ENCODE results near the gene PARVA.

Gene PARVA

DNA sequence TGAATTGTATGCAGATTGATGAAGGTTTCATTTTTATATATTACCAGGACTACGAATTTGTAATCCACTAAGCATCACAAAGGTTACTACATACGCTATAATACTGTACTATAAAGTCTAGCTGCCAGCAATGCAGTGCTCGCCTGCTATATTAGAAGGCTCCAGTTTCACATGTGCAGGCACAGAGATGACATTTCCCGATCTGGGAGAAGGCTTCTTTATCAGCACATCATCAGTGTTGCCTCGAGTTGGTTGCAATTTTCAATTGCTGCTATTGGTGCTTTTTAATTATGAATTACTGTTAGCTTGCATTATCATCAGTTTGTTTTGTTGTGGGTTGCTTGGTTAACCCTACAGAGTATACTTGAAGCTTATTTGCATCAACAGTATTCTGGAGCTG, 153.6 kb downstream of the PARVA start:
- no peak for DNase-seq (ENCODE audit: low read depth in 2 of 2)

DNA sequence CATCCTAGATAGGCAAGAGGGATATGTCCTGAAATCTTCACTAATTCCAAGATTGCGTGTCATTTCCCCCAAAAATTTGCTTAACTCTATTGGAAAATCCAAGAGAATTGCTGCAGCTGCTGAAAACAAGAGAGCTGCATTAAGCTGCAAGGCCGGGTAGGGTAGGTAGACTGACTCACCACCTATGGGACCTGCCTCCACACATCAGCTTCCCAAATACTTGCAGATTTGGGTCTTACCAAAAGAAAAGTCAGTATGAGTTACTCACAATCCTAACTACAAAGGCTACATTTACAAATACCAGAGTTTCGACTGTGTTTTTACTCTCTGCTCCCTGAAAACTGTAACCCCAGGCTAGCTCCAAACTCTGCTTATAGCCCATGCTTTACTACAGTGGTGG, 154.3 kb downstream of the PARVA start:
- DNase-seq (ENCODE audit: low read depth in 2 of 2), result no peak

DNA sequence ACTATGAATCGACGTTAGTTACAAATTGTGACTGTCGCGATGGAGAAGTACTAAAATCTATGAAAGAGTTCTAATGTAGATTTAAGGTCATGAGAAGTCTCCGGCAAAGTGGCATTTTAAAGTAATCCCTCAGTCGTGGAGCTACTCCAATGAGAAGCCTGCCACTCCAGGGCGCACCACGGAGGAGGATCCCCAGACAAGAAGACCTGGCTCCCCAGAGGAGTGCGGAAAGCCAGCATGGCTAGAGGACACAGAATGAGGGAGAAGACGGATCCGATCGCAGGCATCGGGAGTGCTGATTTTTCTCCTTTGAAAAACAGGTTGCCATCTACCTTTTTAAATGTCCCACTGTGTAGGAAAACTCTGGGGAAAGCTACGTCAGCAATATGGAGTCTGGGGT, 155.2 kb downstream of the PARVA start:
- DNase-seq (ENCODE audit: low read depth in 2 of 2), result no peak

DNA sequence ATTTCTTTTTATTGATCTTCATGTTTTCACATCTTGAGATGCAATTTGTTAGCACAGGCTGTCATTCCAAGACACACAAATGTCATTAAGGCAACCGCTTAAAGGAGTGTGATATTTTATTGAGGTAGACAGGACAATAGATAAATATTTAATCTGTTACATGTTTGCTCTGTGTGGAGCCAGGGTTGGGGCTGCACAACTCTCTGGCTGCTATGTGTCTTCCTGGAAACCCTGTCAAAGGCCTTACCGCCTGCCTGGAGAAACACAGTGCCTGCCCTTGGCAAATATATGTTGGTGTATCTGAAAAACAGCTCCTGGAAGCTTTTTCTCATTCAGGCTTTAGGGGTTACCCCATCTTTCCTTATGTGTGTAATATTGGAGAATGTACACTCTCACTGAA, 157.2 kb downstream of the PARVA start:
- DNase-seq (ENCODE audit: low read depth in 2 of 2), result no peak

DNA sequence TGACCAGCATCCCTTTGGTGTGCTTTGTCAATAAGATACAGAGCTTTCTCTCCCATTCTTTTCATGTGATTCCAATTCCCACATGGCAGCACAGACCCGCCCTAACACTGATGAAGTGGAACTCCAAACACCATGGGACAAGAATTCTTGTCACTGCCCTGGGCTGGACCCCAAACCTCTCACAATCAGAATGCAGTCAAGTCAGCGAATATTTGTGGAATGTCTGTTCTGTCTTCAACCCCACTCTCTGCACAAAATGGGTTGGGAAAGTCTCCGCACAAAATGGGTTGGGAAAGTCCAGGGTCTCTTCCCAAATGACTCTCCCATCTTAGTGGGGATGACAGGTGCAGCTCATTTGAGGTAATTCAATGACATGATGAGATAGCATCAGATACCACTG, 157.9 kb downstream of the PARVA start:
- DNase-seq (ENCODE audit: low read depth in 2 of 2), result no peak

DNA sequence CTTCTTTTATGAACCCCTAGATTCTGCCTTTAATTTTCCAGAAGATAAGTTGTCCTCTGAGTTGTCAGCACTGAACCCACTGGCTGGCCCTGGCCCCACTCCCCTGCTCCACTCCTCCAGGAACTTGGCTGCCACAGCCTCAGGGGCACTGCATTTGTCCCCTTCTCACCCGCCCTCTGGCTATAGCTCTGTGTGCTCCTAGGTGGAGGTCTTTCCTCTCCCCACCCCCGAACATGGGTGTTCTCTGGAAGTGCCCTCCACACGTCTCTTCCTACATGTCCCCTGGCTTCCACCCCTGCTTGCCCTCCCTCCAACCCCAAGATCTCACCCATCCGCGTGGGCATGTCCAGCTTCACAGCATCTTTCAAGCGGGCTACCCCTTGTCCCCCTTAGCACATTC, 159.2 kb downstream of the PARVA start:
- no peak for DNase-seq (ENCODE audit: low read depth in 2 of 2)

DNA sequence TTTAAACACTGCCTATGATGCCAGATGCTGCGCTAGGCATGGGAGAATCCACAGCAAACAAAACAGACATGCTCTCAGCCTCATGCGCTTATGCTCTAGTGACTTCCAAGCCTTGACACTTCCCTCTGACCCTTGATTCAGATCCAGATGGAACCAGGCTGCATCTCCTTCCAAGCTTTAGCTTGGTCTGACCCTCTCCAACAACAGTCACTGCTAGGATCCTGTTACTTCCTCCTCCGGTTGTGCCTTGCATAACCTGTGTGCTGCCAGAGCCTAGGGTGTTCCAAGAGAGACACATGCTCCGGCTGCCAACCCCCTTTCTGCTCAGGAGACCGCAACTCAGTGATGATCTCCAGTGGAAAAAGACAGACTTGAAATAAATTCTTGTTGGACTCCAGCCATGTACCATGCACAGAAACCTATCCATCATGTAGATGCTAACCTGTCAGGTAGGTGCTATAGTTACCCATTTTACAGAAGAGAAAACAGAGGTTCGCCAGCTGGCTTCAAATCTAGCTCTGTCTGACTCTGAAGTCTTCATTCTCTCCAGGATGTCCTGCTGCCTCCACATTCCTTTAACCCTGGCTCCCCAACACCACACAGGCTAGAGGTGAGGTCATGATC, 160.5 kb downstream of the PARVA start:
- no peak for DNase-seq (ENCODE audit: low read depth in 2 of 2)

DNA sequence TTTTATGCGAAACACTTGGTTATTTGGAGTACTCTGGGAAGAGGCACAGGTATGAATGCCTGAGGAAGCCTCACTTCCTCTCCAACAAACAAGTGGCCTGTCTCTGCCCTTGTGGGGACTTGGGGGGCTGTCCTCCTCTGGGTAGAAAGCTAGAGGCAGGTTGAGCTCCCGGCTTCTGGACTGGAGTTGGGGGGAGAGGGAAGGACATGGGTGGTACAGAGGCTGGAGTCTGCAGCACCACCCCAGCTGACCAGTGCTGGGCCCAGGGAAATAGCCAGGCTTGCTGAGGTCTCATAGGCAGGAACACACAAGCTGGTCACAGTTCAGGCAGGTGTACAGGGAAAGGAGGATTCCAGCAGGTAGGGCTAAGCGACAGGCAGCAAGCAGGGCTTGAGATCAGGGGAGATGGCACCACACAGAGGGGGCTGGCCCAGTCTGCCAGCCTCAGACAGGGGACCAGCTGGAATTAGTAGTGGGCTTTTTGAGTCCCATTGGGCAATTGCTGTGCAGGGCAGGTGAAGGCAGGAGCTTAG, 161.6 kb downstream of the PARVA start:
- DNase-seq (ENCODE audit: low read depth in 2 of 2), result no peak

DNA sequence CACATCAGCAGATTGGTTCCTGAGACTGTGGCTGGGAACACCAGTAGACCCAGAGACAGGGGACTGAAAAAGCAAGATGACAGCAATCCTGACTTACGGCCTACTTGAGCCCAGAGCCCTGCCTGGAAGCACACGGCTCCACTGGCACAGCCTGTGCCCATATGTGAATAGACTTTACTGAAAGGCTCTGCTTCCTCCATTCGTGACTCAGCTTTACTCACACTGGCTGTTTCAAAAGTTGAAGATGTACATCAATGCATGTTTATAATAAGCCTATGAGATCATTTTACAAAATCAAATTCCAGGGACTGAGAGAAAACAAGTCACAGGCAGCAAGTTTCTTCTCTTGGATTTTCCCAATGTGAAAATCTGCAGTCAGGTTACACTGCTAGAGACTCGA, 162.2 kb downstream of the PARVA start:
- no peak for DNase-seq (ENCODE audit: low read depth in 2 of 2)

DNA sequence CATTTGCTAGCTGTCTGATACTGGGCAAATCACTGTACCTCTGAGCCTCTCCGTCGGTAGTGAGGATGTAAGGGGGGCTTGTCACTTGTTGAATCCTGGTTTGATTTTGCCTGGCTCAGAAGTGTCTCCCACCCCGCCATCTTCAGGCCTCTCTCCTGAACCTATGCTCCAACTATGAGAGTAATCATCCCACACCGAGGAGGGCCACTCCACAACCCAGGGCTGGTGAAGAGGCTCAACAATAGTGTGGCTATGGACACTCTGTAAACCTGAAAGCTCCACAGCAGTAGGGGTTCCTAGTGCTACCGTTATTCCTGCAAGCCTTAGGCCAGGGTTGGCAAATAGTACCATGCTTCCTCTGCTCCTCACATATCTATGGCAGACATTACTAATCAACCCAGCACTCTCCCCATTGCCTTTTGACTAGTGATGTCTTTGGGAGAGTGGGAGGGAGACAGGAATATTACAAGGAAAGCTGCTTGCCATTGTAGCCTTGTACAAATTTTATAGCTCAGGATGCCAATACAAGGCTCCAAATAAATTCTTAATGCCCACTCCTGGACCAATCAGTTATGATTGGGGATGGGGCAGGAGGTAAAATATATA, 162.8 kb downstream of the PARVA start:
- DNase-seq (ENCODE audit: low read depth in 2 of 2), result no peak

DNA sequence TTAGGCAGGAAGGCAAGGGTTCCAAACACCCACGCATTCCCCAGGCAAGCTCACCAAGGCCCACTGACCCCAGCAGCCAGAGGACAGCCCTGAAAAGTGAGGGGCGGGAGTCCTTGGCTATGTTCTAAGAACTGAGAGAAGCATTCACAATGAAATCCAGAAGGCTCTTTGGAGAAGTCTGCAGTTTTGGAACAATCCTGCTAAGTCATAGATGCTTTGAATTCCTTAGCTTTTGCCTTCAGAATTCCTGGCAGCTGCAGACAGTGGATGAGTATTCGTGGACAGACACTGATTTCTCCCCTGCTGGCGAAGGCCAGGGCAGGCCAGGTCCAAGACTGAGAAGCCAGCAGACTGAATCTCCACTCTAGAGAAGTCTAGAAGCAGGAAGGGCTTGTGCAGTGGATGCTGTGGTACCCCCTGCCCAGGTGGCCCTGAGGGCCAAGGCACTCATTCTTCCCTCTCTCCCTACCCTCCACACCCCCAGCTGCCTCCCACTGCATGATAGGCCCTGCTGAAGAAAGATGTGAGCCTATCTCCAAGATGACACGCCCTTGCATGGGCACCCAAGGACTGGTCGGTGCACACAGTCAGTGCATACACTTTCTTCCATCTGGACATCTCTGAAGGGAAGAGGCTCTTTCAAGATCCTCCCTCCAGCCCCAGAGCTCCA, 163.7 kb downstream of the PARVA start:
- DNase-seq (ENCODE audit: low read depth in 2 of 2), result no peak

DNA sequence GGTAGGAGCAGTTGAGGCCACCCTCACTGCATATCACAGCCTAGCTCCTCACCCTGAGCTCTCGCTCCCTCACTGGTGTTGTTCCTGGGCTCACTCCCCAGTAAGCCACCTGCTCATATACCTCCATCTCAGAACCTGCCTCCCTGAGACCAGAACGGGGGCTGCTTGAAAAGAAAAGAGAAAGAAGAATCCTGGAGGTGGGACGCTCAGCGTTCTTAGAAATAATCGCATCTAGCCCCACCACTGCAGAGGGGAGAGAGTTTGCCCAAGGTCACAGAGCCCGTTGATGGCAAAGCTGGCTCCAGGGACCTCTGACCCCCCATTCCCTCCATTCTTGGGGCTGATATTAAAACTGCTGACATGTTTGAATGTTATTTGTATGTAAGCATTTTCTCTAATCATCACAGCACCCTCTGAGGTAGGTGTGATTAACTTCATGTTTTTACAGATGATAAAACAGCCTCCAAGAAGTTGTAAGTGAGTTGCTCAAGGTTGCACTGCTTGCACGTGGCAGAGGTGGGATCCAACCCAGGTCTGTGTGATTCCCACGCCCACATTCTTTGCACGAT, 164.3 kb downstream of the PARVA start:
- DNase-seq (ENCODE audit: low read depth in 2 of 2), result no peak

DNA sequence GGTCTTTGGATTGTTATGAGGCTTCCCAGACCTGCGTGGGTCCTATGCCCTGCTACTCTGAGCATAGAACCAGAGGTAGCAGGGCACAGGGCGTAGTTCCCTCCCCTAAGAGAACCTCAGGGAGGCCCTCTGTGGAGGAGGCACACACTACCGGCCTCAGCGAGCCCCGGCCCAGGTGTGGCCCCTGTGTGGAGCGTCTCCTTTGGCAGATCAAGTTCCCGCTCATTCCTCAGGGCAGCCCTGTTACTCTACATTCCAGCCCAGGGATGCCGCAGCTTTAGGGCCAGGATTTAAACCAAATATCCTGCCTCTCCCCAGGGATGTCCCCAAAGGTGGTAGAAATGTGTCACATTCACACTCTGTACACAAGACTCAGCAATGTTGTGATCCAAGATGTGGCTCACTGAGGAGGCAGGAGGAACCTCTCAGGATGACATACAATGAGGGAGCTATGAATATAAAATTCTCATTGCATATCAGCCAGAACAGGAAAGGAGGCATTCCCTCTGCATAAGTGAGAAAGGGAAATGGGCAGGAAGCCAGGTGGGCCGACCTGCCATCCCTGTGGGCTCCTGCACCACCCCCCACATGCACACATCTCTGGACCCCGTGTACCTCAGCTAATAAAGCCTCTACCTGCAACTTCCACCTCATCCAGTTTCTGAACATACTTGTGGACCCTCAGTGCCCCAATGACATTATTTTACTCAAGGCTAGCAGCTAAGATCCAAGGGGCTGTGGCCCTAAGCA, 165.0 kb downstream of the PARVA start:
- no peak for DNase-seq (ENCODE audit: low read depth in 2 of 2)

DNA sequence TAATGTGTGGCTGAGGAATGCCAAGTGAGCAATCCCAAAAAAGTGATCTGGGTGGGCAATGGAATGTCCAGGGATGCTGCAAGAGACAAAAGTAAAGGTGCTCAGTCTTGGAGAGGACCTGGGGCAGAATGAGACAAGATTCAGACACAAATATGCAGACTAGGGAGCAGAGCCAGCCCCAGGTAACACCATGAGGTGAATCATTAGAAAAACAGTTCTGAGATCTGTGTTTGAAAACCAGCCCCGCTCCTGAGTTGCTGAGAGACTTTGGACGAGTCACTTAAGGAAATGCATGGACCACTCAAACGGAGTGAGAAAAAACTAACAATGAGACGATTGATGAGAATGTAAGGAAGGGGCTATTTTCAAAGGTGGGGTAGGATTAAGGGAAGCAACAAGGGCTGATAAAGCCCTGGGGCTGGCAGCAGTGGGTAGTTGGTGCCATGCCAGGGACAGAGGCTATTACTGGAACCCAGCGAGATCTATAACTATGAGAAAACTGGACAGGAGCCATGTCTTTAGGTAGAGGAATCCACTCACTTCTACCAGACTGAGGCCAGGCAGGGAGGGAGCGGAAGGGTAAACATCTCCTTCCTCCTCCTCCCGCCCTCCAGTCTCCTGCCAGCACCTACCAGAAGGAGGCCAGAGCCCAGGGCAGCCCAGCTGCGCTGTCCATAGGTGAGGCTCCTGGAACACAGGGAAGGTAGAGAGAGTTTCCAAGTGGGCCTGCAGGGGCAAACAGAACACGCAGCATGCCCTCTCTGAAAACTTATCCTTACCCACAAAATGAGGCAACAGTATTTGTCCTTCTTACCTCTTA, 166.4 kb downstream of the PARVA start:
- DNase-seq (ENCODE audit: low read depth in 2 of 2), result no peak

DNA sequence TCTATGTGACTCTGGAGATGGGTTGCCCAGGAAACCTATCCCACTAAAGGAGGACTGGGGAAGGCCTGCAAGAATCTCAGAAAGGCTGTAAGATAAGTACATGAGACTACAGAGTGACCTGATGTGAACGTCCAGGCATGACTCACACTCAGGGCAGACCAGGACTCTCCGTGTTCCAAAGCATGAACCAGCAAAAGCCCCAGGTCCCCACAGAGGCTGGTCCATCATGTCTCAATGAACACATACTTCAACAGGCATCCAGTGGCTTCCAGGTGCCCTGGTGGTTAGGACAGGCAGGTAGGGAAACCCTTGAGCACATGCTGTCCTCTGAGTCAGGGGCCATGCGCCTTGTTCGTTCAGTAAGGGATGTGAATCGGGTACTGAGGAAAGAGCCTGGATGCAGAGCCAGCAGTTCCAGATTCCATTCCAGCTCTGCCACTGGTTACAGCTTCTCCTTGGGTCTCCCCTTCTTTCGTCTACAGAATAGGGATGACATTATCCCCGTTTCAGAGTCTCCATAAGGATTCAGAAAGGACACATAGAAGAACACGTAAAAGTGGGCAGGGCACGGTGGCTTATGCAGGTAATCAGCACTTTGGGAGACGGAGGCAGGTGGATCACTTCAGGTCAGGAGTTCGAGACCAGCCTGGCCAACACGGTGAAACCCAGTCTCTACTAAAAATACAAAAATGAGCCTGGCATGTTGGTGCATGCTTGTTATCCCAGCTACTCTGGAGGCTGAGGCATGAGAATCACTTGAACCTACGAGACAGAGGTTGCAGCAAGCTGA, 167.8 kb downstream of the PARVA start:
- DNase-seq (ENCODE audit: low read depth in 2 of 2), result no peak

DNA sequence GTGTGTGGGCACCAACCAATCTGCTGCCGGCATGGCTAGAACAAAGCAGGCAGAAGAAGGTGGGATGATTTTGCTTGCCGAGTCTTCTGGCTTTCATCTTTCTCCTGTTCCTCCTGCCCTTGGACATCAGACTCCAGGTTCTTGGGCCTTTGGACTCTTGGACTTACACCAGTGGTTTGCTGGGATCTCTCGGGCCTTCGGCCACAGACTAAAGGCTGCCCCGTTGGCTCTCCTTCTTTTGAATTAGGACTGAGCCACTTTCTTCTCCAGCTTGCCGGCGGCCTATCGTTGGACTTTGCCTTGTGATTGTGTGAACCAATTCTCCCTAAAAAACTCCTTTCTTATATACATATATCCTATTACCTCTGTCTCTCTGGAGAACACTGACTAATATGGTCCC, 168.8 kb downstream of the PARVA start:
- no peak for DNase-seq (ENCODE audit: low read depth in 2 of 2)

DNA sequence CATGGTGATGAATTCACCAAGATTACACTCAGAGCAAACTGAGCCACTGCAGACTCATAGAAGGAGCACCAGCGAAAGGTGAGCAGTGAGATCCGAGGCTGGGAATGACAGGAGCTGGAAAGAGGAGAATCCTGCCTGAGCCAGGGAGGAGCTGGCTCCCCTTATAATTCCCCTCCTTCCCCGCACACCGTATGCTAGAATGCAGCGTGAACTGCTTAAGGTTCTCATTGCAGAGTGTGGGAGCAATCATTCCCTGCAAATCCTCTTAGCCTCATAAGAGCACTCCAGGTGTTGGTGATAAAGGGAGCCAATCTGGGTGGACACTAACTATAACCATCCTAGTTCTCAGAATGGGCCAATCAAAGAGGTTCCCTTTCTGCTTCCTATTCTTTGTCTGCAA, 169.3 kb downstream of the PARVA start:
- DNase-seq (ENCODE audit: low read depth in 2 of 2), result no peak

DNA sequence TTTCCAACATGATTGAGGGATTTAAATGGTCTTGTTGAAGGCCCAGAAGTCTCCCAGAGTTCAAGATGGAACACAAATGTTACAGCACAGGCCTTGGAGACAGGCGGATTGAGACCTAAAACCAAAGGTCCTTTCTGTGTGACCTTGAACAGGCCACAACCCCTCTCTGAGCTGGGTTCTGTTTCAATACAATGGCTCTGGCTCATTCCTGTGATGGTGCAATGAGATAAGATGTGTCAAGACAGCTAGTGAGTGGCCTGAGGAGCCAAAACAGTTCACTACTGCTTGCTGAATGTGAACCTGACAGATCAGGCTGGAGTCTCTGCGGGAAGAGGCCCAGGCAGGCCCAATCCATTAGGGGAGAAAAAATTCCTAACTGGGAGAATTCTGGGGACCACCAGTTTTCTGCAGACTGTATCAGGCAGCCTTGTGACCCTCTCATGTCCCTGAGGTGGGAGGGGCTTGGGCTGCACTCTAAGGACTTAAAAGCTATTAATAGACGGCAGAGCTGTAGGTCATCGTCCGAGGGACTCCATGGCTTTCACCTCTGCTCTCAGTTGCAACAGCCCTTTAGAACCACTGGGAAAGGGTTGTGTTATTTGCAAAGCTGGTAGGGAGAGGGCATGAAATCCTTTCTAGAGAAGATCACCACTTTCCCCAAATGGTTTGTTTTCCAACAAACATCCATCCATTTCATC, 170.7 kb downstream of the PARVA start:
- no peak for DNase-seq (ENCODE audit: low read depth in 2 of 2)

DNA sequence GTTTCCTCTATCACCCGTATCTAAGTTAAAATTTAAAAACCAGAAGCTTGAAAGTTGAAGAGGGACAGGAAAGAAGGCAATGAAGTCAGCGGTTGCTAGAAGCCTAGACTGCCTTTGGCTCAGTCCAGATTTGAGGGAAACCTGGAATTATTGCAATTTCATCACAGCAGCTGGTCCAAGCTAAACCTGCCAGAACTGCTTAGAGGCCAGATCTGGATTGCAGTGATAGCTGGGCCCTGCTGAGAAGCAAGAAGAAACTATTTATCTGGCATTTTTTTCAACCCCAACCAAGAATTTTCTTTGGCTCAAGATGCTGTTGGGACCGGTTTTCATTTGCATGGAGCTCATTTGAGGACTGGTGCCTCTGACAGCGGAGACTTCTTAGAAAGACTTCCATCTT, 175.3 kb downstream of the PARVA start:
- no peak for DNase-seq (ENCODE audit: low read depth in 2 of 2)

DNA sequence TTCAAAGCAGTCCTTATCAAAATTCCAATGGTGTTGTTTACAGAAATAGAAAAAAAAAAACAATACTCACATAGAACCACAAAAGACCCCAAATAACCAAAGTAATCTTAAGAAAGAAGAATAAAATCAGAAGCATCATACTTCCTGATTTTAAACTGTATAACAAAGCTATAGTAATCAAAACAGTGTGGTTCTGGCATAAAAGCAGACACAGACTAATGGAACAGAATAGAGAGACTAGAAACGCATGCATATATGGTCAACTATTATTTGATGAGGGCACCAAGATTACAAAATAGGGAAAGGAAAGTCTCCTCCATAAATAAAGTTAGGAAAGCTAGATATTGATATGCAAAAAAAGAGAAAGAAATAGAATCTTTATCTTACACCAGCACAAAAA, 176.8 kb downstream of the PARVA start:
- DNase-seq (ENCODE audit: low read depth in 2 of 2), result no peak

Data from activated CD4-positive, alpha-beta T cell treated with anti-CD3 and anti-CD28 coated beads for 24 hours (primary cell).